Measurements from ENCODE around the gene CLEC16A.

DNA sequence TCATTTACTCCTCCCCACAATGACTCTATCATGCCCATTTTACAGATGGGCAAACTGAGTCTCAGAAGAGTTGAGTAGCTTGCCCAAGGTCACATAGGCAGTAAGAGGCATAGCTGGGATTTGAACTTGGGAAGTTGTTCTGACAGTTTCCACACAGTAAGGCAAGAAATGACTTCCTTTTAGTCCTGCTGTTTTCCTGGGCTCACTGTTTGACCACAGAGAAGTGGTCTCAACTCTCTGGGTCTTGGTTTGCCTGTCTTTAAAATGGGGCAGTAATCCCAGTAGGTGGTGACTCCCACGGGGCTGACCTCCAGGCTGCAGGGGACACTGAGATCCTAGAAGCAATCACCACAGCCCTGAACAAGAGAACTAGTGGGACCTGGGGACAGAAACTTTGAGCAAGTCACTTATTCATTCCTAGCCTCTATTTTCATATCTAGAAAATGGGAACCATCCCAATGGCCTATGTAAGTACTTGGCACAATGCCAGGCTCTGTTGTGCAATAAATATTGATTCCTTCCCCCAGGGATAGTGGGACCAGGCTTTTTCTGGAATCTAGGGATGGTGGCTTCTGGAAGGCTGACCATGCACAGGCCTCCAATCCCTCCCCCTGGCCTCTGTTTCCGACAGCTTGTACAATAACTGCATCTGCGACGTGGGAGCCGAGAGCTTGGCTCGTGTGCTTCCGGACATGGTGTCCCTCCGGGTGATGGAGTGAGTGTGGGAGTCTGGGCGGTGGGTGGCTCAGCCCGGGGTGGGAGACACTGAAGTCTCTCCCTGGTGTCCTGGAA lies 22.6 kb upstream of the CLEC16A start:
- TF ChIP-seq, protein P1, sequence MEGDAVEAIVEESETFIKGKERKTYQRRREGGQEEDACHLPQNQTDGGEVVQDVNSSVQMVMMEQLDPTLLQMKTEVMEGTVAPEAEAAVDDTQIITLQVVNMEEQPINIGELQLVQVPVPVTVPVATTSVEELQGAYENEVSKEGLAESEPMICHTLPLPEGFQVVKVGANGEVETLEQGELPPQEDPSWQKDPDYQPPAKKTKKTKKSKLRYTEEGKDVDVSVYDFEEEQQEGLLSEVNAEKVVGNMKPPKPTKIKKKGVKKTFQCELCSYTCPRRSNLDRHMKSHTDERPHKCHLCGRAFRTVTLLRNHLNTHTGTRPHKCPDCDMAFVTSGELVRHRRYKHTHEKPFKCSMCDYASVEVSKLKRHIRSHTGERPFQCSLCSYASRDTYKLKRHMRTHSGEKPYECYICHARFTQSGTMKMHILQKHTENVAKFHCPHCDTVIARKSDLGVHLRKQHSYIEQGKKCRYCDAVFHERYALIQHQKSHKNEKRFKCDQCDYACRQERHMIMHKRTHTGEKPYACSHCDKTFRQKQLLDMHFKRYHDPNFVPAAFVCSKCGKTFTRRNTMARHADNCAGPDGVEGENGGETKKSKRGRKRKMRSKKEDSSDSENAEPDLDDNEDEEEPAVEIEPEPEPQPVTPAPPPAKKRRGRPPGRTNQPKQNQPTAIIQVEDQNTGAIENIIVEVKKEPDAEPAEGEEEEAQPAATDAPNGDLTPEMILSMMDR (IDR thresholded peaks at IDR 0.05; ENCODE audit: insufficient read depth, low read length): no peak
- TF ChIP-seq POLR2AphosphoS5 (IDR thresholded peaks at IDR 0.05; ENCODE audit: low read depth): no peak

Data from HL-60 (cell line).